Measurements from ENCODE around the gene RPS6KA2.

The RPS6KA2 gene

DNA sequence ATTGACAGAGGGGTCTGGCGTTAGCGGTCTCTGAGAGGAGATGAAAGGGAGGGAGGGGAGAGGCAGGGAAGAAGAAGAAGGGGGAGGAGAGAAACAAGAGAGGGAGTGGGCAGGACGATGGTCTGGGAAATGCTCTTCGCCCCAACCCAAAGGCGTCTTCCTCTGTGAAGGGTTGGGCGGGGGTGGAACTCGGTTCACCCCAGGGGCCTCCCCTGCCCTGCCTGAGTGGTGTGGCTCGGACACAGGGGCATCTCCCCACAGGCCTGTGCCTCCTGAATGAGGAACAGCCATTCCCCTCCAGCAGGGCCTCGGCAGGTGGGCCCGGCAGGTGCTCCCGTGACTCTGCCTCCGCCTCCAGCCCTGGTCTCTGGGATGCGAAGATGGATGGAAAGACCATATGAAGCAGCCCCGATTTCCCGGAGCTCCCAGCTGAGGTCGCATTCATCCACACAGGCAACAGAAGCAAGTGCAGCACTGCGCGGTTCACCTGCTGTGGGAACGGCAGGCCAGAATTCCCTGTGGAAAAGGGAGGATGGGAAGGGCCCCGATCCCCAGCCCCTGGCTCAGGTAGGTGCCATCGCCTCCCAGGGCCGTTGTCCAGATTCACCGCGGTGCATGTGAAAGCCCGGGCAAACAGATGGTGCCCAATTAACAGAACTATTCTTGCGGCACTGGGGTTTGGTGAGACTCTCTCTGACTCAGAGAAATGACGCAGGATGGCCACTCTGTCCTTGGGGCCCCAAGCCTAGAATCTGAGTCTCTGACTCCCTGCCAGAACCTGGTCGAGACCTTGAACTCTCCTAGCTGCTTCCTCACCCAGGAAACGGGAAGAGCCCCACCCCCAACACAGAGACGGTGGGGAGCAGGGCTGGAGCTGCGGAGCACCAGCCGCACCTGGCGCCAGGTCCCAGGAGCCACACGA lies 29.4 kb upstream of the RPS6KA2 start:
- no peak for DNase-seq (ENCODE audit: low spot score)

DNA sequence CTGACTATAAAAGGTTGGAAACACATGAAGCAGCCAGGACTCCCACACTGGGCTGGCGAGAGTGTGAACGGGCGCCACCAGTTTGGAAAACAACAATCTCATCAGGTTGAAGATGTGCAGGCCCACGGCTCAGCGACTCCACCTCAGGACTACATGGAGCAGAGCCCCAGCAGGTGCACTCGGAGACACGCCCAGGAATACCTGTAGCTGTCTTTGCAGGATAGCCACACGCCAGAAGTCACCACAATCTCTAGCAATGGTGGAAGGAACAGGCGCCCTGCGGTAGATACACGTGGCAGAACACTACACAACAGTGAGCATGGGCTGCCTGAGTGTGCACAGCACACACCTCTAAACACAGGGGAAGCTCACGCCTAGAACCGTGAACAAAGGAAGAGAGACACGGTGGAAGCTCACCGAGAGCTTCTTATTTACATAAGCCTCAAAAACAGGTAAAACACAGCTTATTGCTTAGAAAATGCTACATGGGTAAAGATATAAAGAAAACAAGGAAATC lies 28.7 kb upstream of the RPS6KA2 start:
- no peak for DNase-seq (ENCODE audit: low spot score)

DNA sequence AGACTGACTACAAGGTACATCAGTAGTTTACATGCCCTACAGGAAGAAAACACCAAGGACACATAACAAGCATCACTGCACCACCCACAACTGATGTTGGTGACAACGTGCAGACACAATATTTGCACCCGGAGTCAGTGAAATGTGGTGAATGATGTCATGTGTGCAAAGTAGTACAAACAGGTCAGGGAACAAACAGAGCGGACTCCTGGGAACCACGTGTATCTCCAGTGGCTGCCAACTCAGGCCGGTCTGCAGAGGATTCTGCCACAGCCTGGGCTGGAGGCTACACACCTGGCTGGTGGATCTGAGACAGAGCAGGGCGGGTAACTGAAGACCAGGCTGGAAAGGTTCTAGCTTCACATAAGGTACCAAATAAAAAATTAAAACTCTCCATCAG lies 28.2 kb upstream of the RPS6KA2 start:
- DNase-seq (ENCODE audit: low spot score): no peak

DNA sequence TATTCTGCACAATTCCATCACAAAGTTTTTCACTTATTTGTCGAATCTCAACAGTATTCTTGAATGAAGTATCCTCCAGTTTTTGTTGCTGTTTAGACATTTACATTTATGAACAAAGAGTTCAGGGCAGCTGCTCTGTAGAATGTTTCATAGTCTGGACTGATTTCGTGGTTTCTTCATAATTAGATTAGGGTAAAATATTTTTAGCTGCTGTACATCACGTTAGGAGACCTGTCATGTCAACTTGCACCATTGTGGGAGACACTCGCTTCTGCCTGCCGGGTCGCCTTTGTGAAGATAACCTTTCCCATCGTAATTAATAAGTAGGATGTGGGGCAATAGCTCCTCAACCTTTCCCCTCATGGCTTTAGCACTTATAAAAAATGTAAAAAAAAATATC lies 27.5 kb upstream of the RPS6KA2 start:
- DNase-seq (ENCODE audit: low spot score): no peak

DNA sequence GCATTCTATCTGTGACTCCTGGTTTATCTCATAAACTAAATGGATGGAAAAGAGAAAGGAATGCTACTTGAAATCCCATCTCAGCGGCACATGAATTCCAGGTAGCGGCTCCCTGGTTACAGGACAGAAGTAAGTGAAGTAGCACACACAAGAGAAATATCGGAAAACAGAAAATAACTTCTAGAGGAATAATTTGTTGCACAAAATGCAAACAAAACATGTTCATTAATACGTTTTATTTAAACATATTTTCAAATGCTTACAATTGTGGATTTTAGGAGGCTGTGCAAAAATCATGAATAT lies 26.5 kb upstream of the RPS6KA2 start:
- DNase-seq (ENCODE audit: low spot score): no peak

DNA sequence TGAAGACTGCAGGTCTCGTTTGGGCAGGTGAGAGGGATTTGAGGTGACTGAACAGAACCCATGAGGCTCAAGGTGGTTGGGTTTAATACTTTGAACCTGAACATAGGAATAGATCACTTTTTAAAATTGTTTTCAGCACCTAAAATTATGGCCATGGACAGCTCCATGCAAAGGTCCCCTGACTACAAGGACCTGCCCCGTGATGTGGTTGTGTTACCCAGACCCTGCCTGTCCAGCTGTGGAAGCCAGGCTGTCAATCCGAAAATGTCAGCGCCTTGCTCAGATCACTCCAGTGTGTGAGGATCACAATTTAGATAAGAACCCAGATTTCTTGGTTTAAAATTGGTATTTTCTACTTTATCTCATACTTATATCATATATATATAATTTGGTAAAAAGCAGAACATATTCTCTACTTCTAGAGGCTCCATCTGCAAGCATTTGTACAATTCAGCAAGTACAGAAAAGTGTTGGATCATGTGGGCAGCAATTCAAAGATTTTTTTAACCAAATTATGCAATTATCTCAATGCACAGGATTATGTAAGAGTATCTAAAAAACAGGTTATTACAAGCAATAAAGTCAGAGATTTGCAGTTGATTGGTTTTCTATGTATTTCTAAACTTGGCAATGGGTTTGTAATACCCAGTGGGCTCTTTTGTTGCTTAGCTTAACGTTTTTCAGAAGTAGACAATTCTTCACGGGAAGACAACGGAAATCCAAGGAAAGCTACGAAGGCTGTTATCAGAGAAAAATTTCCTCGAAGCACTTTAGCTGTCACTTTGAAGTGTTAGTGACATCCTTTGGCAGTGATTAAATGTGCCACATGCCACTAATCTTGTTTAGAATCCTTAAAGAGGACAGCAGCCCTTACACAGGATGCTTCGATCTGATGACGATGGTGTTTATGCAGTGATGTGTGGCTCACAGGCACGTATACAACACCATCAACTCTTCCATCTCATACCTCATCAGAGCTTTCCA lies 24.1 kb upstream of the RPS6KA2 start:
- DNase-seq (ENCODE audit: low spot score): no peak

DNA sequence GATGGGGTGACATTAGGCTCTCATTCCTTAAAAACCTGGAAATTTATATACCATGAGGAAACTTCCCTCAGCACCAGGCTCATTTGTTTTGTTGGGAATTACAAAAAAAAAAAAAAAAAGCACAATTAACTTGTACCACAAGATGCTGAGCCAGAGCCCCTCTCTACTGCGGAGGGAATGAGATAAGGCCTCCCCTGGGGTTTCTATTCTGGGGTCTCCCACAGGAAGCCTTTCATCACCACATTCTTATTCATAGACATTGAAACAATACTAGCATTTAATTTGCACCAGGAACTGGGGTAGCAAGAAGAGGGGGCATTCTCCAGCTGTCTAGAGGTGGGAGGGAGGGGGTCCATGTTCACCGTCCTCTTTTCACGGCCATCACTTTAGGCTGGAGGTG lies 23.0 kb upstream of the RPS6KA2 start:
- DNase-seq (ENCODE audit: low spot score): no peak

DNA sequence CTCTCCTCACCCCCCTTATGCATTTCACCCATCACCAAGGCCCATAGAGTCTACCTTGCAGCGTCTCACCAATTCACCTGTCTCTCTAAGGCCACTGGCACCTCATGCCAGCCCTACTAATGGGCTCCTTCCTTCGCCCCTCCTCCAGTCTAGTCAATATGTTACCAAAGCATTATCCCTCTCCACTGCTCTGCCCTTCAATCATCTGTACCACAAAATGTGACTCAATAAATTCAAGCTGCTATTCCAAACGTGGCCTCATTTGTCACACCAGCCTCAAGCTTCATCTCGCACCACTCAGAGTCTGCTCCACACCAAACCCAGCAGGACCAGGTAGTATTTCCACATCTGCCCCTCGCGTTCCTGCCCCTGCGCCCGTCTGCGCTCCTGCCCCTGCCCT lies 21.8 kb upstream of the RPS6KA2 start:
- DNase-seq (ENCODE audit: low spot score): no peak

DNA sequence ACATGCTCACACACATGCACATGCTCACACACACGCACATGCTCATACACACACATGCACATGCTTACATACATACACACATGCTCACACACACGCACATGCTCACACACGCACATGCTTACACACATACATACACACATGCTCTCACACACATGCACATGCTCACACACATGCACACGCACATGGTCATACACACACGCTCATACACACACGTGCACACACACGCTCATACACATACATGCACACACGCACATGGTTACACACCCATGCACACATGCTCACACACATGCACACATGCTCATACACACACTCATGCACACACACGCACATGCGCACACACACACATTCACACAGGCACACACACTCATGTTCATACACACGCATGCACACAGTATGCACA lies 20.8 kb upstream of the RPS6KA2 start:
- no peak for DNase-seq (ENCODE audit: low spot score)

DNA sequence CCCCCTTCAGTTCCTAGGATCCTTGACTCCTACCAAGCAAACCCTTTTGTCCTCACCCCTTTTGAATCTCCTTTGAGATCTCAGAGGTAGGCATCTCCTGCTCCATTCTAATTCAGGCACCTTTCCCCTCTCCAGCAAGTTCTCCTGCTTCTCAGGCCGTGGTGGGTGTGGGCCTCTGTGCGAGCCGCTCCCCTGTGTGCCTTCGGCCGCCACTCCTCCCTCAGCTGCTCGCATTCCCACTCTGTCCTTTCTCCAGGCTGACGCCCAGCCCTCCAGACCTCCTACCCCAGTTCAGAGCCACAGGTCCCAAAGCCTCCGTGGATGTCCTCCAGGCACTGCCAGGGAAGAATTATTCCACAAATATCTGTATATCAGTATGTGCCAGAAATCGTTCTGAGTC lies 19.7 kb upstream of the RPS6KA2 start:
- DNase-seq (ENCODE audit: low spot score): no peak

DNA sequence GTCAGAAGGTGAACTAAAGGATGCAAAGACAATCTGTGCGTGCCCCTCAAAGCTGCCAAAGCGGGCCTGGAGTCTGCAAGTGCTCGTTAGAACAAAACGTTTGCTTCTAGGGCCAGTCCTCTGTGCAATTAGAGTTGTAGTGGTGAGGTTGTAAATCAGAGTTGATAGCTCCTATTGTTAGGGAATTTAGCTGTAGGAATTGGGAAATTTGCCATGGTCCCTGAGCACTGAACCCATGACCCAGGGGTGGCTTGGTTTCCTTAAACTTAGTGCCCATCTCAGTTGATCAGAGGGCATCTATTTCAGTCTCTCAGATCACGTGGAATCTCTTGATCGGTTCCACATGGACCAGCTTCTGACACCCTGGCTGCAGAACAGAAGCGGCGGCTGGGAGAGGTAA lies 18.8 kb upstream of the RPS6KA2 start:
- no peak for DNase-seq (ENCODE audit: low spot score)

DNA sequence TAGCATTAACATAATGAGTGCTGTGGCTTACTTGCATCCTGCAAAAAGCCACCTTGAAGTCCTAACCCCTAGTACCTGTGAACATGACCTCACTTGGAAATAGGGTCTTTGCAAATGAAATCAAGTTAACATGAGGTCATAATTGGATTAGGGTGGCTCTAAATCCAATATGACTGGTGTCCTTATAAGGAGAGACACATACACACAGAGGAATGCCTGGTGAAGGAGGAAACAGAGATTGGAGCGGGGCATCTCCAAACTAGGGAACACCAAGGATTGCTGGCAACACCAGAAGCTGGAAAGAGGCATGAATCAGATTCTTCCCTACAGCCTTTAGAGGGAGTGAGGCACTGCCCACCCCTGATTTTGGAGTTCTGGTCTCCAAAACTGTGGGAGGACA lies 17.6 kb upstream of the RPS6KA2 start:
- no peak for DNase-seq (ENCODE audit: low spot score)

DNA sequence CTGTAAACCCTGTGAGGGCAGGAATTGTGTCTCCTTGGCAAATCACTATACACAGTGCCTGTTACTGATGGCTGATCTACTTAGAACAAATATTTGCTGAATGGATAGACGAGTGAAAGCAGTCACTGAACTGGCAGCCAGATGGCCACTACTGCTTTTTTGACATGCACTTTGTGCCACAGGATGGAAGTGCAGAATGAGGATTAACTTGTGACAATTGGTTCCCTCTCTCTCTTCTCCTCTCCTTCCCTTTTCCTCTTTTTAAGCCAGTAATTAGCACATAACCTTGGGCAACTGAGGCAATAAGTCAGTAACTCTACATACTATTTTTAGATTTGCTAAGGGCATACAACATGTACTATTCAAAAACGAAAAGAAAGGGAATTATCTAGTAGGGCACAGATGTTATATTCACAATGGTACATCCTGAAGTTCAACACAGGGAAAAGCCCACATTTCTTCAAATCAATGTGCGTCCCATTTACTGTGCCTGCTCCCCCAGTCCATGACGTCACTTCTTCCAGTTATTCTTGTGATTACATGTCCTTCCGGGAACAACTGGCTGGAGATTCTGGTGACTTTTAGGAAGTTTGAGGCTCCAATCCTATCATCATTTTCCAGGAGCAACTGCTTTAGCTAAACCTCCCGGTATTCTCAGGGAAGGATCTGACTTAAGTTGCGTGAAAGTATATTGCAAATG lies 17.0 kb upstream of the RPS6KA2 start:
- no peak for DNase-seq (ENCODE audit: low spot score)

DNA sequence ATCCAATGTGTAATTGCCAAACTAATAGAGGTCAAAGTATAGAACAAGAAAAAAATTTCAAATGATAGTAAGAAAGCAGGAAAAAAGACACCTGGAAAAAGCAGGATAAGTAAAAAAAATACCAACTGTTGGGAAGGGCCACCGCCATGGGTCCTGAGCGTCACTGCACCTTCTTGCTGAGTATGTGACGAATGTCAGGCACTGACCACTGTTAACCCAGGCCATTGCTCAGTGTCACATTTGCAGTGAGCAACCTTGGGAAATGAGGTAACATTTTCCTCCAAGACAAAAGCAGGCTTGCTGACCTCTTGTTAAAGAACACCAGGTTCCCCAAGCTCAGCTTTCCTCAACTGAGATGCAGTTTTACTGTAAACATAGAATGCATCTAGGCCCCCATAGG lies 15.6 kb upstream of the RPS6KA2 start:
- DNase-seq (ENCODE audit: low spot score): no peak

DNA sequence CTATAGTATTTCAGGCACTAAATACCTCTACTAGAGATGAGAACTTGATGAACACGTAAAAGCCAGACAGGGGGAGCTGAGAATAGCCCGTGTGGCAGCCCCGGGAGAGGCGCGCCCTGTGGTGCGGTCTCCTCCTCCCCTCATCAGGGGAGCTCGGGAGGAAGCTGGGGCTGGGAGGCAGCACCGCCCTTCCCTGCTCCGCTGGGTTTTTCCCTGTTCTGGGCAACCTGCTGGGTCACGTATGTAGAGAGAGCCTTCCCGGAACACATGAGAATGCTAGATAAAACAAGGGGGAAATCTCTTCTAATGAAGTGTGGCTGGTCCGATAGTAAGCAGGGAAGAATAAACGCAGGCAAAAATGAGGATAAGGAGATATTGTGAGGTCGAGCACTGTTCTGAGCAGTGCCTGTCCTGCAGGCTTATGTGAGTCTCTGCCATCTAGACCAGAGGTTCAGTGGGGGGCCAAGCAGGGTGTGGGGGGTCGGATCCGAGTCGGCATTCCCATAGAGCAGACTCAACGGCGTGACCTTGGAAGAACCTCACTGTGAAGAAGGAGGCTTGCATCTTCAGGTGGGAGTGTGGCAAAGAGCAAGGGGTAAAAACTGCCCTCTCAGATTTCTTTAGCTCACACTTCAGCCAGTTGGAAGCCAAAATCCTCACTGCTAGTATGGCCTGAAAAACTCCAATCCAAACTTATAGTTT lies 13.4 kb upstream of the RPS6KA2 start:
- no peak for DNase-seq (ENCODE audit: low spot score)

DNA sequence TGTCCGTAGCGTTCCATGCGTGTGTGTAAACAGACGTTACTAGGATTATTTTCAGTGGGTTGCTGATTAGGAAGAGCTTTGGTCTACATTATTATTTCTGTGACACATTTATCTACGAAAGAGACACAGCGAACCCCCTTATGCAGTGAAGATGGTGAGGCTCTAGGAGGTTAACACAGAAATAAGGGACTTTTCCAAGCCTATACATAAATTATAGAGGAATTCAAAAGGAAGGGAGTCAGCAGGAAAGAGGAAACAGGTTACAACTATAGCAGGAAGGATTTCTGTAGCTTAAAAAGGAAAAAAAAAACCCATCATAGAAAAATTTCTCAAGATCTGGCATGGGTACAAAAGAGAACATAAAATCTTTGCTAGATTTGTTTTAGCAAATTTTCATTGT lies 12.9 kb upstream of the RPS6KA2 start:
- no peak for DNase-seq (ENCODE audit: low spot score)

DNA sequence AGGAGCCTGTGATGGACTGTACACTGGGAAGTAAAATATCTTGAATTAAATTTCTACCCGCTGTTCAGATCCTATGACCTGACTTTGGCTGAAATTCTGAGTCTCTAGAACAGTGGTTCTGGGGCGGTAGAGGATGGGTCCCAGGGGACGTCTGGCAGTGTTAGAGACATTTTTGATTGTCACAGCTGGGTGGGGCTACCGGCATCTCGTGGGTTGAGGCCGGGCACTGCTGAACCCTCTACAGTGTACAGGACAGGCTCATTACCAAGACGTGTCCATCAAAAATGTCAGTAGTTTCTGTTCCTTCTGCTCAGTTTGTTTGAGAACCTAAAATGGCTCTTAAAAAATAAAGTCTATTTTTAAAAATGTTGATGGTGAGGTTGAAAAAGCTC lies 11.5 kb upstream of the RPS6KA2 start:
- no peak for DNase-seq (ENCODE audit: low spot score)

DNA sequence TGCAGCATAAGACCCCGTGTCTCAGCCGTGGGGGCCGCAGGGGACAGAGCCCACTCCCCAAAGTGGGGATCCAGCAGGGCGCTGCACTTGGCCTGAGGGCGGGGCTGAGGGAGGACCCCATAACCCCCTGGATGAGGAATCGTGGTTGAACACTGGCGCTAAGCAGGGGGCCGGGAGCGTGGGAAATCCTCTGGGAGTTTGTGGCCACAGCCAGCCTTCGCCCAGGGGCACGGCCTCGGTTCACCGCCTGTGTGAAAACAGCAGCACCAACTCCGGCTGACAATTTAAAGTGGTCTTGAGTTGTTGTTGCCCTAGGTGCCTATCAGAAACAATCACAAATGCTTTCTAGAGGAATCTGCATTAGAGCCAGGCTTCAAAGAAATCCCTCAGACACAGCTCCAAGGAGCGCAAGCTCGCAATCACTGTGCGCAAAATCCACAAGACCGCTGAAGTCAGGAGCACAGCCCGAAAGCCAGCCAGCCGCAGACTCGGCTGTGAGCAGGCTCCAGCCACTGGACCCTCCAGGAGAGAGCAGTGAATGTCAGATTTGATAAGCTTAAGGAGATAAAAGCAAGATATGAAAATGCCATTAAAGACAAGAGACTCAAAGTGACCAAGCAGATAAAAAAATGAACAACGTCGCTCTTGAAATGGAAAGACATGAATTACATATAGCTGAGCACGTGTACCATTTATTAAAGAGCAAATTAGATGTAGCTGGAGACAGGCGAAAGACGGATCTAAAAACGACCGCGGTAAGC lies 10.9 kb upstream of the RPS6KA2 start:
- DNase-seq (ENCODE audit: low spot score): no peak

DNA sequence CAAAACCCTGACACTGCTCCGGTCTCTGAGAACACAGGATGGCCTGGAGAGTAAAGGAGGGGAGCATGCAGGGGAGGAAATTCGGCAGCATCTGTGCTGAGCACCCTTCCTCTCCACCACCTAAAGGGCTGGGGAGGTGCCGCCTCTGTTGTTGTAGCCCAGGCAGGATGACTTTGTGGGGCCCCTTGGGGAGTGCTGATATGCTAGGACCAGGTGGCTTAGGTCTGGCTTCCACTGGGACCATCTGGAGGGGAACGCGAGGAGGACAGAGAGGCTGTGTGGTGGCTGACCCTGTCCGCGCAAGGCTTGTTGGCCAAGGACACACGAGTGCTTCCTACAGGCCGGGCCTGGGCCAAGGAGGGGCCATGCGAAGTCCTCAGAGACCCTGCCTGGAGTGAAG lies 9.9 kb upstream of the RPS6KA2 start:
- no peak for DNase-seq (ENCODE audit: low spot score)

DNA sequence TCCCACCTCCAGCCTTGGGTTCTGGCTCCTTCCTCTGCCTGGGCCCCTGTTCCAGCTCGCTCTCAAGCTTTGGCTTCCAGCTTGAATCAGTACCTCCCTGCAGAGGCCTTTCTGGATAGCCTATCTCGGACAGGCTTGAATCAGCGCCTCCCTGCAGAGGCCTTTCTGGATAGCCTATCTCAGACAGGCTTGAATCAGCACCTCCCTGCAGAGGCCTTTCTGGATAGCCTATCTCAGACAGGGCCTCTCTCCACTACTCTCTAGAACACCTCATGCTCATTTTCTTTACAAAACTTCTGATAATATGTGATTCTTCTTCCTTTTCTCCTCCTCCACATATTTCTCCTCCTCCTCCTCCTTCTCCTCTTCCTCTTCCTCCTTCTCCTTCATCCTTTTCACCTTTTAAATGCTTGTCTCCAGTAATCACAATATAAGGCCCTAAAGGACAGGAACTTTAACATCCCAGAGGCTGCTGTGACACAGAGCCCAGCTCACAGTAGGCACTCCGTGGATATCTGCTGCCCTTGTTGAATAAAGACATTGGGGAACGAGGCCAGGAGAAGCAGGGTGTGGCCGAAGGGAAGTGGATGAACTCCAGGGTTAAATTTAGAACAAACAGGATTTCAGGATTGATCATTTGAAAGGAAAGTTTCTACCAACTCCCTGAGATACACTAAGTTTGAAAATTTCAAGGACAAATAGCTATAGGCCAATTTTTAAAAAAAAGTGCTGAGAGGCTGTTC lies 9.3 kb upstream of the RPS6KA2 start:
- DNase-seq (ENCODE audit: low spot score): no peak

All from D341Med (cell line).